DOHH2 (cell line): ENCODE data around the gene MTR.

Source experiments
- H3F3A ChIP-seq: fragments of 200-600 bp; sonication (generic), shearing (Covaris generic); 2 replicates; pipeline ENCODE4 v1.6.0; 2016; ENCODE audit warnings: antibody characterized with exemption, mild to moderate bottlenecking; ENCODE audit not compliant: control insufficient read depth, insufficient read depth
- H3K27ac ChIP-seq: fragments of 200-600 bp; sonication (generic); 2 replicates; pipeline ENCODE4 v1.5.1; 2014; ENCODE audit warnings: low read depth, mild to moderate bottlenecking, low read length, moderate library complexity
- H3K27me3 ChIP-seq: fragments of 200-600 bp; sonication (generic); 2 replicates; pipeline ENCODE4 v1.6.1; 2014; ENCODE audit warnings: mild to moderate bottlenecking, low read length, mixed read lengths; ENCODE audit not compliant: control insufficient read depth
- H3K36me3 ChIP-seq: fragments of 200-600 bp; sonication (generic); 2 replicates; pipeline ENCODE4 v1.6.1; 2014; ENCODE audit warnings: mild to moderate bottlenecking, low read length, moderate library complexity, mixed read lengths; ENCODE audit not compliant: control insufficient read depth
- H3K4me1 ChIP-seq: fragments of 200-600 bp; sonication (generic); 2 replicates; pipeline ENCODE4 v1.6.1; 2014; ENCODE audit warnings: mild to moderate bottlenecking, low read length, mixed read lengths; ENCODE audit not compliant: control insufficient read depth
- H3K4me2 ChIP-seq: fragments of 200-600 bp; sonication (generic); 2 replicates; pipeline ENCODE4 v1.6.0; 2014; ENCODE audit warnings: mild to moderate bottlenecking, low read length, moderate library complexity
- H3K4me3 ChIP-seq: fragments of 200-600 bp; sonication (generic); 2 replicates; pipeline ENCODE4 v1.5.1; 2014; ENCODE audit warnings: mild to moderate bottlenecking, low read length, mixed read lengths
- H3K79me2 ChIP-seq: fragments of 200-600 bp; sonication (generic); 2 replicates; pipeline ENCODE4 v1.6.1; 2014; ENCODE audit warnings: mild to moderate bottlenecking, low read length, mixed read lengths; ENCODE audit not compliant: control insufficient read depth
- H3K9me2 ChIP-seq: fragments of 200-600 bp; sonication (generic); replicated peaks from 2 replicates; pipeline ENCODE4 v1.6.1; 2014; ENCODE audit warnings: mild to moderate bottlenecking, low read length, mixed read lengths; ENCODE audit not compliant: control insufficient read depth
- H3K9me3 ChIP-seq: fragments of 200-600 bp; sonication (generic); 2 replicates; pipeline ENCODE4 v1.6.1; 2014; ENCODE audit warnings: antibody characterized with exemption, low read length, mixed read lengths; ENCODE audit not compliant: control insufficient read depth, insufficient read depth
- H4K20me1 ChIP-seq: fragments of 200-600 bp; sonication (generic); 2 replicates; pipeline ENCODE4 v1.6.0; 2014; ENCODE audit warnings: low read depth, mild to moderate bottlenecking, antibody characterized with exemption, low read length, moderate library complexity; ENCODE audit not compliant: control insufficient read depth, insufficient read depth
- EZH2phosphoT487 ChIP-seq: fragments of 200-600 bp; sonication (generic); IDR thresholded peaks from 2 replicates; pipeline ENCODE4 v1.6.1; 2017; ENCODE audit warnings: borderline replicate concordance, mild to moderate bottlenecking, antibody characterized with exemption, low read length, moderate library complexity, mixed read lengths
- TF ChIP-seq, protein P1 (sequence below): fragments of 200-600 bp; sonication (generic); IDR thresholded peaks from one replicate; pipeline ENCODE4 v1.5.1; 2014; ENCODE audit warnings: antibody characterized with exemption, mild to moderate bottlenecking, low read depth, low read length; ENCODE audit not compliant: poor library complexity, severe bottlenecking

Gene MTR

GRCh38 chr1:236748268-236748870 is 46.7 kb upstream of the MTR start:
- no peaks in the 10 kb centered on the region for H3K27me3 ChIP-seq
- H3K4me1 ChIP-seq: no peaks in the 10 kb centered on the region
- no peaks in the 10 kb centered on the region for H3K9me2 ChIP-seq
- H3K79me2 ChIP-seq: no peaks in the 10 kb centered on the region
- no peaks in the 10 kb centered on the region for H3K9me3 ChIP-seq
- TF ChIP-seq, protein P1, sequence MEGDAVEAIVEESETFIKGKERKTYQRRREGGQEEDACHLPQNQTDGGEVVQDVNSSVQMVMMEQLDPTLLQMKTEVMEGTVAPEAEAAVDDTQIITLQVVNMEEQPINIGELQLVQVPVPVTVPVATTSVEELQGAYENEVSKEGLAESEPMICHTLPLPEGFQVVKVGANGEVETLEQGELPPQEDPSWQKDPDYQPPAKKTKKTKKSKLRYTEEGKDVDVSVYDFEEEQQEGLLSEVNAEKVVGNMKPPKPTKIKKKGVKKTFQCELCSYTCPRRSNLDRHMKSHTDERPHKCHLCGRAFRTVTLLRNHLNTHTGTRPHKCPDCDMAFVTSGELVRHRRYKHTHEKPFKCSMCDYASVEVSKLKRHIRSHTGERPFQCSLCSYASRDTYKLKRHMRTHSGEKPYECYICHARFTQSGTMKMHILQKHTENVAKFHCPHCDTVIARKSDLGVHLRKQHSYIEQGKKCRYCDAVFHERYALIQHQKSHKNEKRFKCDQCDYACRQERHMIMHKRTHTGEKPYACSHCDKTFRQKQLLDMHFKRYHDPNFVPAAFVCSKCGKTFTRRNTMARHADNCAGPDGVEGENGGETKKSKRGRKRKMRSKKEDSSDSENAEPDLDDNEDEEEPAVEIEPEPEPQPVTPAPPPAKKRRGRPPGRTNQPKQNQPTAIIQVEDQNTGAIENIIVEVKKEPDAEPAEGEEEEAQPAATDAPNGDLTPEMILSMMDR: peak; percentile 13
- TF ChIP-seq EZH2phosphoT487: no peak
- H3K36me3 ChIP-seq: no peaks in the 10 kb centered on the region
- H4K20me1 ChIP-seq: no peaks in the 10 kb centered on the region
- no peak overlapping the region for H3K4me2 ChIP-seq
- H3K27ac ChIP-seq: no peak overlapping the region
- H3K4me3 ChIP-seq: no peak overlapping the region
- H3F3A ChIP-seq: no peaks in the 10 kb centered on the region

DNA sequence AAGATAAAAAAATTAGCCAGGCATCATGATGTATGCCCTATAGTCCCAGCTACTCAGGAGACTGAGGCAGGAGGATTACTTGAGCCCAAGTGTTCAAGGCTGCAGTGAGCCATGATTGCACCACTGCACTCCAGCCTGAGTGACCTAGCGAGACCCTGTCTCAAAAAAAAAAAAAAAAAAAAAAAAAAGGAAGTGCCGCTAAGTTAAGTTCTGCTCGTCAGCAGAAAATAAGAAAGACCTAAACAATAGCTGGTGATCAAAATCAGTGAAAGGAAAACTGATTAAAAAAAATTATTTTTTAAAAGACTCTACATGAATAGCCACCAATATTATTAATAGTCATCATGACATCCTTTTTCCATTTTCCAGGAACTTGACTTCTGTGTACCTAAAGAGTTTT is 44.2 kb upstream of the MTR start:
- no peaks in the 10 kb centered on the region for H3K36me3 ChIP-seq
- TF ChIP-seq EZH2phosphoT487: no peak
- TF ChIP-seq, protein P1: no peak

GRCh38 chr1:236751385-236751784 is 43.7 kb upstream of the MTR start:
- Histone ChIP-seq H3K9me2 (no peaks in the 10 kb centered on the region), H4K20me1 (no peaks in the 10 kb centered on the region), H3K4me2 (no peak overlapping the region), H3F3A (no peaks in the 10 kb centered on the region), H3K4me1 (no peaks in the 10 kb centered on the region), H3K9me3 (no peaks in the 10 kb centered on the region), H3K27ac (no peak overlapping the region), H3K27me3 (no peaks in the 10 kb centered on the region), H3K36me3 (no peaks in the 10 kb centered on the region), H3K79me2 (no peaks in the 10 kb centered on the region), H3K4me3 (no peak overlapping the region)
- TF ChIP-seq, protein P1: no peak
- TF ChIP-seq EZH2phosphoT487: no peak

More for the DNA sequence above, 44.2 kb upstream of the MTR start:
- H3K4me1 ChIP-seq: no peaks in the 10 kb centered on the region
- no peak overlapping the region for H3K27ac ChIP-seq
- H3K9me3 ChIP-seq: no peaks in the 10 kb centered on the region
- H4K20me1 ChIP-seq: no peaks in the 10 kb centered on the region
- H3K9me2 ChIP-seq: no peaks in the 10 kb centered on the region
- H3K4me3 ChIP-seq: no peak overlapping the region
- no peaks in the 10 kb centered on the region for H3F3A ChIP-seq
- no peaks in the 10 kb centered on the region for H3K79me2 ChIP-seq
- H3K4me2 ChIP-seq: no peak overlapping the region
- no peaks in the 10 kb centered on the region for H3K27me3 ChIP-seq
